HG03469 (cell line): ENCODE results near the gene MLST8.
"Not testable (repeated sequence)": the region's sequence is repeated elsewhere in the genome, so short reads cannot be mapped to it uniquely, and the experiment has no call there.

Source experiments
- ATAC-seq: cut with Tn5 transposase; IDR thresholded peaks from one replicate; pipeline ENCODE4 v1.9.1; 2021; ENCODE audit warnings: mild to moderate bottlenecking, moderate library complexity, moderate number of reproducible peaks; ENCODE audit not compliant: unreplicated experiment

The MLST8 gene

DNA sequence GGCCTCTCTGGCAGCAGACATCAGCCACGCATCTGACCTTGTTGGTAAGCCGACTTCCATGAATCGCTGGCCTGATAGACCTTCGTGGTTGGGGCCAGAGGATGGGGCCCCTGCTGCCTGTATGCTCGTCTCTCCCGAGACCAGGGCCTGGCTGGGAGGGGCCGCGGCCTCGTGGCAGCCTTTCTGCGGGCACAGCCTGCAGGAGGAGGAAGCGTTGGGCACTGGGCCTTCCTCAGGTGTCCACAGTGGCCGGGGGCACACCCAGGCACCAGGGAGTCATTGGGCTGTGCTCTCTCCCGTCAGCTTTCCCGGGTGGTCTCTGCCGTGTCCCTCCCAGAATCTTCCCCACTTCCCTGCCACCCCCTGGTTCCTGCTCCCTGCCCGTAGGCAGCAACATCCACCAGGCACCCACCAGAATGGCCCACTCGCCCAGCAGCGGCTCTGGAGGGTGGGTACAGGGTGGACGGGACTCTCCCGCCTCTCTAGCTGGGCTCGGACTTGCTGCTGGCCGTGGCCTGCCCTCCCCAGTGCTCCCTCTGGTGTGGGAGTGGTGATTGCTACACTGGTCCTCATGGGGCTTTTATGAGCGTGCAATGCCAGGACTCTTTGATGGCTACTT is 24.5 kb downstream of the MLST8 start:
- no peak for ATAC-seq

DNA sequence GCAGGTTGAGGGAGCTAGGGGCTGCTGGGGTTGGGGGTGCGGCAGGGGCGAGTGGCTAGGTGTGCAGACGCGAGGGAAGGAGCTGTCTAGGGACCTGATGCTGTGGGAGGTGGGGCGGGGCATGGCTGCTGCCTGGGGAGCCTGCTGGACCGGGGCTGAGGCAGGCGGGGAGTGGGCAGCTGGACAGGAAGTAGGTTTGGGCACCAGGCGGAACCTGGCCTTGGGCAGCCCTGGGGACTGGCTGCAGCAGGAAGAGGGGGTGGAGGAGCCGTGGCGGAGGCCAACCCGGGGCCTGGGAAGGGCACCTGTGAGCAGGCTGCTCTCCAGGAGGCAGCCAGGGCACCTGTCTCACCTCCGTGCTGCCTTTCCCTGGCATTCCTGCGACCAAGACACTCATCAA is 25.1 kb downstream of the MLST8 start:
- ATAC-seq: no peak

DNA sequence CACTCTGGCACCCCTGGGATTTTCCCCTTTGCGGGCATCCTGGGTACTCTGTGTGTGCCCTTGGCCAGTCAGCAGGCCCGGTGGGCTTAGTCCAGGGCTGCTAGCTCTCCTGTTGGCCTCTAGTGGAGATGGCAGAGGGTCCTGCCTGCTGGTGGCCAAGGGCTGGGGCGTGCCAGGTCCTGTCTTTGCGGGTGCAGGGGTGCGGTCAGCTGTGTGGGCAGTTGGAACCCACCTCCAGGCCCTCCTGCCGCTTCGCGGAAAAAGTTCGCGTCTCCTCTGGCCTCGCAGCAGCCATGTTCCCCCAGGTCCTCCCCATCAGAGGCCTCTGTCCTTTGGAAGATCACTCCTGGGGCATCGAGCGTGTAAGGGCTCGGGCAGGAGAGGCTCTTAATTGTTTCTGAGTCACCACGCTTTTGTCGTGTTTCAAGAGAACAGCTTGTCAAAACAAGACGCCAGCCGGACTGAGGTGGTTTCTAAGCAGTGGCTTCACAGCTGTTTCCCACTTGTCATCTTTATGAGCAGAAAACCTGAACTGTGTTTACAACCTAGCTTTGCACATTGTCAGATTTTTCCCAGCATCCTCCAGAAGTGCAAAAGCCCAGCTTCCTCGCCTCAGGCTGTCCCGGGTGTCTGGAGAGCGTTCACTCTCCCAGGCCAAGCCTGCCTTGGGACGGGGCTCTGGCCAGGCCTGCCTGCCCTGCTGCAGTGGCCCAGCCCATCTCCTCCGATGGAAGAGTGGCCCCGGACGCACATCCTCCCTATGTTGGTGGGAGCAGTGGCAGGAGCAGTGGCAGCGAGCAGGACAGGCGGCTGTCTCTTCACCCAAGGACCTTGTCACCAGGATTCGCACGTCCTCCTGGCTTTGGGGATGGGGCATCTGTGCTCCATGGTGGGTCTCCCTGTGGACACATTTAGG is 26.0 kb downstream of the MLST8 start:
- no peak for ATAC-seq

DNA sequence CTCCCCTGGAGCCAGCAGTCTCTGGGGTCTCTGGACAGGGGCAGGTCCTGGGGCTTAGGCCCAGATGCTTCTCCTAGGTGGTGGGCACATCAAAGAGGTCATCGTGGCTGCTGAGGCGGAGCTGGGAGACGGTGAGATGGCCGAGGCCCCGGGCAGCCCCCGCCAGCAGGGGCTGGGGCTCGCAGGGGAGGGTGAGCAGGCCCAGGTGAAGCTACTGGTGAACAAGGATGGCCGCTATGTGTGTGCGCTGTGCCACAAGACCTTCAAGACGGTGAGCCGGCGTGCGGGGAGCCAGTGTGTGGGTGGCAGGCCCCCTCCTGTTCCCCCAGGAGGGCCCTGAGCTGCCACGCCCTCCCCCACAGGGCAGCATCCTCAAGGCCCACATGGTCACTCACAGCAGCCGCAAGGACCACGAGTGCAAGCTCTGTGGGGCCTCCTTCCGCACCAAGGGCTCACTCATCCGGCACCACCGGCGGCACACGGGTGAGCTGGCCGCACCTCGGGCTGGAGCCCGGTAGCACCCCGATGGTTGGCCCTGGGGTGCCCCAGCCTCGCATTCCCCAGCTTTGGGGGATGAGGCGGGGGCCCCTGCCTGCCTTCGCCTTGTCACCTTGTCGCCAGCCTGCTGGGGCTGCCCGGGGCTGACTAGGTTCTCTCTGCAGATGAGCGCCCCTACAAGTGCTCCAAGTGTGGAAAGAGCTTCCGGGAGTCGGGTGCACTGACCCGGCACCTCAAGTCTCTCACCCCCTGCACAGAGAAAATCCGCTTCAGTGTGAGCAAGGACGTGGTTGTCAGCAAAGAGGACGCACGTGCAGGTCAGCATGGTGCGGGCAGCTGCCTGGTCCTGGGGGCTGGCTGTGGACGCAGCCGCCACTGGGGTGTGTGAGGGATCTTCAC is 27.1 kb downstream of the MLST8 start:
- ATAC-seq: no peak

DNA sequence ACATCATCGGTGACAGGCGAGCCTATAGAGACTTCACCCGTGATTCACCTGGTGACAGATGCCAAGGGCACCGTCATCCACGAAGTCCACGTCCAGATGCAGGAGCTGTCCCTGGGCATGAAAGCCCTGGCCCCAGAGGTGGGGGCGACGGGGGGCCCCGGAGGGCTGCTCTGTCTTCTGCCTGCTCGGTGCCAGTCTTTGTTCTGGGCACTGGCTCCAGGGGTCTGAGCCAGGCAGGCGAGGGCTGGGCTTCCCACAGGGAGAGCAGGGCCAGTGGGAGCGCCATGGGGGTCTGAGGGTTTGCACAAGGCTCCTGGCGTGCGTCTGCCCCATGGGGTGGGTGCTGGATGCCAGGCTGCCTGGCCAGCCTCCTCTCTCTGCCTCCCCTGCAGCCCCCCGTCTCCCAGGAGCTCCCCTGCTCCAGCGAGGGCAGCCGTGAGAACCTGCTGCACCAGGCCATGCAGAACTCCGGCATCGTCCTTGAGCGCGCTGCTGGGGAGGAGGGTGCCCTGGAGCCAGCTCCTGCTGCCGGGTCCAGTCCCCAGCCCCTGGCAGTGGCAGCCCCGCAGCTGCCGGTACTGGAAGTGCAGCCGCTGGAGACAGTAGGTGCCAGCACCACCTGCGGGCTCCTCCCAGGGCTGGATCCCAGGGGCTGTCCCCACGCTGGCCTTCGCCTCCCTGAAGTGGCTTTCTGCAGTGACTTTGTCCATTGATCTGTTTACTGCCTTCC is 28.0 kb downstream of the MLST8 start:
- ATAC-seq: no peak

DNA sequence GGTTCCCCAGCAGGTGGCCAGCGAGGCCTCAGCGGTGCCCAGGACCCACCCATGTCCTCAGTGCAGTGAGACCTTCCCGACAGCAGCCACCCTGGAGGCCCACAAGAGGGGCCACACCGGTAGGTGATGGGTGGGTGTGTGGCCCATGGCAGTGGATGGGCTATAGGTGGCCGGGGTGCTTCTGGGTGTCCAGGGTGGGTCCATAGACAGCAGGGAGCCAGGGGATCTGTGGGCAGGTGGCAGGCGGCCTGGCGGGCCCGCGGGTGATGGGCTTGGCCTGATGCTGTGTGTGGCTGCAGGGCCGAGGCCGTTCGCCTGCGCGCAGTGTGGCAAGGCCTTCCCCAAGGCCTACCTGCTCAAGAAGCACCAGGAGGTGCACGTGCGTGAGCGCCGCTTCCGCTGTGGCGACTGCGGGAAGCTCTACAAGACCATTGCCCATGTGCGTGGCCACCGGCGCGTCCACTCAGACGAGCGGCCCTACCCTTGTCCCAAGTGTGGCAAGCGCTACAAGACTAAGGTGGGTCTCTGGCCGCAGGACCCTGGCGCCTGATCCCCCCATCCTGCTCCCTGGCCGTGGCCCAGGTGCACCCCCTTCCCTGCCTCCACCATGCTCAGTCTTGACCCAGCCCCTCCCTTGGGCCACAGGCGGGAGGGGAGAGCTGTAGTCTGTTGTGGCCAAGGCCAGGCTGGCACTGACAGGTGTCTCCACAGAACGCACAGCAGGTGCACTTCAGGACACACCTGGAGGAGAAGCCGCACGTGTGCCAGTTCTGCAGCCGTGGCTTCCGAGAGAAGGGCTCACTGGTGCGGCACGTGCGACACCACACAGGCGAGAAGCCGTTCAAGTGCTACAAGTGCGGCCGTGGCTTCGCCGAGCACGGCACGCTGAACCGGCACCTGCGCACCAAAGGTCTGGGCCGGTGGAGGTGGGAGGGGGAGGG is 28.9 kb downstream of the MLST8 start:
- no peak for ATAC-seq

DNA sequence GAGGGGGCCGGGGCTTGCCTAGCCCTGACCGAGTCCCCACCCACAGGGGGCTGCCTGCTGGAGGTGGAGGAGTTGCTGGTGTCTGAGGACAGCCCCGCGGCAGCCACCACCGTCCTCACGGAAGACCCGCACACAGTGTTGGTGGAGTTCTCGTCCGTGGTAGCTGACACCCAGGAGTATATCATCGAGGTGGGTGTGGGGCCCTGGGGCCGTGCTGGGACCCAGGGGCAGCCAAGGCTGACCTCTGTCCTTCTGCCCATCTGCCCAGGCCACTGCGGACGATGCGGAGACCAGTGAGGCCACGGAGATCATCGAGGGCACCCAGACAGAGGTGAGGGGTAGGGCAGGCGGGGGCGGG is 29.5 kb downstream of the MLST8 start:
- ATAC-seq: no peak

DNA sequence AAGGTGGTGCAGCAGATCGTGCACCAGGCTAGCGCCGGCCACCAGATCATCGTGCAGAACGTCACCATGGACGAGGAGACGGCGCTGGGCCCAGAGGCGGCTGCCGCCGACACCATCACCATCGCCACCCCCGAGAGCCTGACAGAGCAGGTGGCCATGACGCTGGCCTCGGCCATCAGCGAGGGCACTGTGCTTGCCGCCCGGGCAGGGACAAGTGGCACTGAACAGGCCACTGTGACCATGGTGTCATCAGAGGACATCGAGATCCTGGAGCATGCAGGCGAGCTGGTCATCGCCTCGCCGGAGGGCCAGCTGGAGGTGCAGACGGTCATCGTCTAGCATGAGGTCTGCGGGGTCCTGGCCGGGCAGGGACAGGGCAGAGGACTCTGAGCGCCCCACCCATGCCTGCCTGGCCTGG is 30.0 kb downstream of the MLST8 start:
- no peak for ATAC-seq

DNA sequence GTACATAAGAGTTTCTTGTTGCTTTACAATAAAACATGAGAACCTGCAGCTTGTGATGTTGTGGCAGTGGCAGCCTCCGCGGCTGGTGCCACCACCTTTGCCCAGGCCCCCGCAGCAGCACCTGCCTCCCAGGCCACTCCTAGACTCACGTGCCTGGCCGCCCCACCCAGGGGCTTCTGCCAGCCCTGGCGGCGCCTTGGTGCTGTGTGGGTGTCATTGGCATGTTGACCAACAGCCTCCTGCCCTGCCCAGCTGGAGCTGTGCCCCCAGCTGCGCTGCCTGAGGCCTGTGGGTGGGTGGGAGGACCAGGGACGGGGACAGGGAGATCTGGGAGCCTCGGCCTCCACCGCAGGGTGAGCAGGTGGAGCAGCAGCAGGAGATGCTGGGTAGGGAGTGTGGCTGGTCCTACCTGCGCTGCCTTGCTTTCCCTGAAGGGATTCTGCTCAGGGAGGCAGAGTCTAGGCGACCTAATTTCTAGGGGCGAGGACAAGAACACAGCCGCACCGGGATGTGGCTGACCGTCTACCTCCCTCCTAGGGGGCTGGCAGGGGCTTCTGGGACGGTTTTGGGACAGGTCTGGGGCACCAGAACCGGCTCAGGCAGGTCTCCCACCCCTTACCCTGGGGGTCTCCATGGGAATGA is 30.6 kb downstream of the MLST8 start:
- no peak for ATAC-seq

DNA sequence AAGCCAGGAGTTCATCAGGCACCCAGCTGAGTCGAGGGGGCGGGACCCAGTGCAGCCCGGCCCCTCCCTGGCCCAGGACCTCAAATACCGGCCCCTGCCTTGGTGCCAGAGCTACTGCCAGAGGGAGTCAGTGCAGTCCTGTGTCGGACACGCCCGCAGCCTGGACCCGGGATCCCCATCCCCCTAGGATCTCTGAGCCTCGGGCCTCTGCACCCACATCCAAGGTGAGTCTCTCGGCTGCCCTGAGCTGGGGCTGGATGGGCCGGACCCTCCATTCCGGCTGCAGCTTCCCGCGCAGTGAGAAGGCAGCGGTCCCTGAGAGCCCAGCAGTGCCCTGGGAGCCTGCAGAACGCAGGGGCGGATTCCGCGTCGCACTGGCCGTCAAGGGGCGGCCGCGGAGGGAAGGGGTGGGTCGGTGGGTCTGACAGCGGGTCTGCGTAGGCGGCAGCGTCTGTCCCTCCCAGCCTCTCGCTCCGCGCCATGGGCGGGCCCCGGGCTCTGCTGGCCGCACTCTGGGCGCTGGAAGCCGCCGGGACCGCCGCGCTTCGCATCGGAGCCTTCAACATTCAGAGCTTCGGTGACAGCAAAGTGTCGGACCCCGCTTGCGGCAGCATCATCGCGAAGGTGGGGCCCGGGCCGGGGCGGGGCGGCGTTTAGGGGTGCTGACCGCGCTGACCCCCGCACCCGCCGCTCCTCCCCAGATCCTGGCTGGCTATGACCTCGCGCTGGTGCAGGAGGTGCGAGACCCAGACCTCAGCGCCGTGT is 31.3 kb downstream of the MLST8 start, which contains the start of gene DNASE1L2:
TSS of gene DNASE1L2 (plus strand) at position 108 of the 765 bp plus-strand sequence. CDS start at position 481, 373 bp downstream.
- no peak for ATAC-seq

DNA sequence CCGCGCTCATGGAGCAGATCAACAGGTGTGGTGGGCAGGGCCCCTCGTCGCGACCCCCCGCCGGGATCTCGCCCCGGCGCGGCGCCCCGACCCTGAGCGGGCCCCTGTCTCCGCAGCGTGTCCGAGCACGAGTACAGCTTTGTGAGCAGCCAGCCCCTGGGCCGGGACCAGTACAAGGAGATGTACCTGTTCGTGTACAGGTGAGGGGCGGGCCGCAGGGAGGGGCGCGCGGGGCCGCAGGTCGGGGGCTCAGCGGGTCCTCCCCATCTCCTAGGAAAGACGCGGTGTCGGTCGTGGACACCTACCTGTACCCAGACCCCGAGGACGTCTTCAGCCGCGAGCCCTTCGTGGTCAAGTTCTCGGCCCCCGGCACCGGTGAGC is 31.8 kb downstream of the MLST8 start:
- no peak for ATAC-seq

DNA sequence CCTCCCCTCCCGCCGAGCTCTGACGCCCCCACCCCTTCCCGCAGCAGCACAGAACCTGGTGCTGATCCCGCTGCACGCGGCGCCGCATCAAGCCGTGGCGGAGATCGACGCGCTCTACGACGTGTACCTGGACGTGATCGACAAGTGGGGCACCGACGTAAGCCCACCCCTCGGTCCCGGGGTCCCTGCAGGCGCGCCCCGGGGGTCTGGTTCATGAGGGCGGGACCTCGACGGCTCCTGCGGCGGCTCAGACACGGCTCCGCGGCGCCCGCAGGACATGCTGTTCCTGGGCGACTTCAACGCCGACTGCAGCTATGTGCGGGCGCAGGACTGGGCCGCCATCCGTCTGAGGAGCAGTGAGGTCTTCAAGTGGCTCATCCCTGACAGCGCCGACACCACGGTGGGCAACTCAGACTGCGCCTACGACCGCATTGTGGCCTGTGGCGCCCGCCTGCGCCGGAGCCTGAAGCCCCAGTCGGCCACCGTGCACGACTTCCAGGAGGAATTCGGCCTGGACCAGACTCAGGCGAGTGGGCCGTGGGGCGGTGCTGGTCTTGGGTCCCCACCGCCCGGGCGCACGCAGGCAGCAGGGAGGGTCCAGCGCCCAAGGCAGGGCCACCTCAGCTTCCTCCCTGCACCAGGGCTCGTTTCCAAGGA is 32.4 kb downstream of the MLST8 start:
- no peak for ATAC-seq

DNA sequence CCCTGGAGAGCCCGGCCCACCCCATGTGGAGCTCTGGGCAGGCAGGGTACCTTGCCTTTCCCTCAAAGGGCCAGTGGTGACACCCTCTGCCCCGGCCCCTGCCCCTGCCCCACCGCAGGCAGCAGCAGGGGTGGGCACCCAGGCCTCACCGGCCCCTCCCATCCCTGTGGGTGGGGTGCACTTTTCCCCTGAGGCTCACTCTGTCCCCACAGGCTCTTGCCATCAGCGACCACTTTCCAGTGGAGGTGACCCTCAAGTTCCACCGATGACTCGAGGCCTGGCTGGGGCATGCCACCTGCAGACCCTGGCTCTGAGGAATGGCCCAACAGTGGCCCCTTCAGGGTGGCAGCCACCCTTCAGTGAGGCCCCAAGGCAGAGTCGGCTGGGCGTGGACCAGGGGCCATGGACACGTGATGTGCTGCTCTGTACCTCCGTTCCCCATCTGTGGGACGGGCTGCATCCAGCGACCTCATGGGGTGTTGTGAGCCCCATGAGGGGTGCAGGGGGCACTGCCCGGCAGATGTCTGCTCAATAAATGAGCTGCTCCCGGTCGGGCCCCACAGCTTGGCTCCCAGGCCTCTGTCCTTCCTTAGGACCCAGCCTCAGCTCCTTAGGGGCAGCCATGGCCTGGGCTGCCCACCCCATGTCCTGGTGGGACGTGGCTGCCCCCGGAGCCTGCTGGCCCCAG is 33.0 kb downstream of the MLST8 start:
- no peak for ATAC-seq

DNA sequence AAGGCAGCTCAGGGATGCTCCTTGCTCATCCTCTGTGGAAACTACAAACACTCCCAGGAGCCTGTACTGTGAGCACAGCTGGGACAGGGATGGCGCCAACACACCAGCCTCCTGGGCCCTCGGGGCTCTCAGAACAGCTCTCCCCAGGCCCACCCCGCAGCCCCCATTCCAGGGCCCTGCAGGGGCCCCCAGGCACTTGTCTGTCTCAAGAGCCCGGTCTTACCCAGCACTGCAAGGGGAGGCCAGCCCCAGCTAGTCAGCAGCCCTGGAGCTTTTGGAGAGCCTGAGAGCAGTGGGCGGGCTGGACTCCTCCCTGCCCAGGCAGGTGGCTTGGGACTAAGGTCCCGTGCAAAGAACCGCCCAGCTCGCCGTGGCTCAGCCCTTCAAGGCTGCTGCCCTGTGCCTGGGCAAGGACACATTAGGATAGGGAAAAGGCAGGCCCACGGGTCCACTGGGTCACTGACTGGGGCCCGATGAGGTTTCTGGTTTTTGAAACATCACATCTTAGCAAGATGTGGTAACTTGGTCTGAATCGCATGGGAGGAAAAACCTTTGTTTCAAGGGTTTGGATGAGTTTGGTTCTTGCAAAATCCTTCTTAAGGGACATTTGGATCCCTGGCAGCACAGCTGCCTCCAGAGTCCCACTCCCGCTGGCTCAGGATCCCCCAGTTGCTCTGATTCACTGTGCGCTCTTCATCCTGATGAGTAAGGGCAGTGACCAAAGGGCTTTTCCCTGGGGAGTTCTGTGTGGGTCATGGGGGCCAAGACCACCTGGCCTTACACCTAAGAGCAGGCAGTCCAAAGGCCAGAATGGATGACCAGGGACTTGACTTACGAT is 33.8 kb downstream of the MLST8 start:
- no peak for ATAC-seq

DNA sequence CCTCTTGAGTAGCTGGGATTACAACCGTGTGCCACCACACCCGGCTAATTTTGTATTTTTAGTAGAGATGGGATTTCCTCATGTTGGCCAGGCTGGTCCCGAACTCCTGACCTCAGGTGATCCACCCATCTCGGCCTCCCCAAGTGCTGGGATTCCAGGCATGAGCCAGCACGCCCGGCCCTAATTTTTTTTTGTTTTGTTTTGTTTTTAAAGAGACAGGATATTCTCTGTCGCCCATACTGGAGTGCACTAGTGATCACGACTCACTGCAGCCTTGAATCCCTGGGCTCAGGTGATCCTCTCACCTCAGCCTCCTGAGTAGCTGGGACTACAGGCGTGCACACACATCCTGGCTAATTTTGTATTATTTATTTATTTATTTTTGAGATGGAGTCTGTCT is 35.1 kb downstream of the MLST8 start:
- not testable (repeated sequence) for ATAC-seq

DNA sequence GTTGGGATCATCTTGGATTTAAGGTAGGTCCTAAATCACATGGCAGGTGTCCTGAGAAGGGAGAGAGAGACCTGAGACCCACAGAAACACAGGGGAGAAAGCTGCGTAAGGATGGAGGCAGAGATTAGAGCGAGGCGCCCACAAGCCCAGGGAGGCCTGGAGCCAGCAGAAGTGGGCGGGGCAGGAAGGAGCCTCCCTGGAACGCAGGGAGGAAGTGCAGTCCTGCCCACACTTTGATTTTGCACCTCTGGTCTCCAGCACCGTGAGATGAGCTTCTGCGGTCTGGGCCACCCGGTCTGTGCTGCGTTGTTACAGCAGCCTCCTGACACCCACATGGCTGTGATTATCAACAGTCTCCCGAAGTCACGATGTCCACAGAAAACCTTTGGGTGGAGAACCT is 37.3 kb downstream of the MLST8 start:
- no peak for ATAC-seq
